Fibroblast of skin of right quadriceps (primary cell): ENCODE measurements around the gene TRAF1.
"Not testable (repeated sequence)": the region's sequence is repeated elsewhere in the genome, so short reads cannot be mapped to it uniquely, and the experiment has no call there.

Experiments used
- DNase-seq: peaks from one replicate; pipeline ENCODE4 v3.0.0-alpha.2; 2013

The TRAF1 gene

GRCh38 chr9:120926397-120926928 lies at the start of gene TRAF1:
TRAF1 (minus strand) TSS chr9:120926796; CDS start chr9:120926075, 721 bp downstream.
- no peak for DNase-seq

GRCh38 chr9:120974921-120975320 lies 48.3 kb upstream of the TRAF1 start:
- no peak for DNase-seq

- DNase-seq, result no peak
These were observed 47.6 kb upstream of the TRAF1 start for GRCh38 chr9:120974181-120974580.

GRCh38 chr9:120971938-120972337 lies 45.3 kb upstream of the TRAF1 start:
- DNase-seq, result no peak

GRCh38 chr9:120971471-120971870 lies 44.9 kb upstream of the TRAF1 start:
- not testable (repeated sequence) for DNase-seq

- peak; percentile 11 for DNase-seq
These were observed 43.6 kb upstream of the TRAF1 start for GRCh38 chr9:120970244-120970643.

- DNase-seq, result no peak
These were observed 39.4 kb upstream of the TRAF1 start for GRCh38 chr9:120966013-120966369.

GRCh38 chr9:120965344-120966012 lies 38.9 kb upstream of the TRAF1 start:
- DNase-seq, result no peak

GRCh38 chr9:120961936-120962335 lies 35.3 kb upstream of the TRAF1 start:
- no peak for DNase-seq

- DNase-seq, result no peak
These were observed 33.4 kb upstream of the TRAF1 start for GRCh38 chr9:120960001-120960400.

GRCh38 chr9:120956862-120957261 lies 30.3 kb upstream of the TRAF1 start:
- DNase-seq, result no peak

GRCh38 chr9:120951960-120952618 lies 25.5 kb upstream of the TRAF1 start:
- DNase-seq, result no peak

GRCh38 chr9:120950421-120951388 lies 24.1 kb upstream of the TRAF1 start:
- DNase-seq, result no peak

- DNase-seq, result no peak
These were observed 22.7 kb upstream of the TRAF1 start for GRCh38 chr9:120949290-120949689.

- DNase-seq, result no peak
These were observed 22.2 kb upstream of the TRAF1 start for GRCh38 chr9:120948824-120949223.

- DNase-seq, result no peak
These were observed 20.6 kb upstream of the TRAF1 start for GRCh38 chr9:120947222-120947621.

GRCh38 chr9:120946259-120946658 lies 19.7 kb upstream of the TRAF1 start:
- DNase-seq, result no peak

GRCh38 chr9:120944948-120945347 lies 18.4 kb upstream of the TRAF1 start:
- DNase-seq, result no peak

- no peak for DNase-seq
These were observed 17.8 kb upstream of the TRAF1 start for GRCh38 chr9:120944434-120944843.

GRCh38 chr9:120942186-120943001 lies 15.8 kb upstream of the TRAF1 start:
- no peak for DNase-seq

GRCh38 chr9:120941046-120941770 lies 14.6 kb upstream of the TRAF1 start:
- DNase-seq, result peak; percentile 30

- DNase-seq, result no peak
These were observed 14.0 kb upstream of the TRAF1 start for GRCh38 chr9:120940573-120940972.
